Tibial artery (tissue), 4 donors: ENCODE data around the gene GALNT1.

ENCODE experiments used
- DNase-seq, 2 donors: peaks; one replicate each; pipeline ENCODE4 v3.0.0-alpha.2; 2019
- H3K27ac ChIP-seq, 2 donors: fragments of 200-600 bp; sonication (generic) in 1 of 2; 1 replicate in 1 of 2; 2 replicates in 1 of 2; pipeline ENCODE4 v1.5.1; 2018 to 2019; ENCODE audit warnings: mild to moderate bottlenecking in 1 of 2
- H3K27me3 ChIP-seq, 2 donors: fragments of 200-600 bp; sonication (generic) in 1 of 2; one replicate each; pipeline versions ENCODE4 v1.5.1 to v1.6.0; 2016 to 2019
- H3K36me3 ChIP-seq, 3 donors: fragments of 200-600 bp; sonication (generic) in 2 of 3; one replicate each; pipeline ENCODE4 v1.5.1; 2016 to 2019; ENCODE audit warnings: mild to moderate bottlenecking in 2 of 3
- H3K4me1 ChIP-seq, 4 donors: fragments of 200-600 bp; sonication (generic) in 2 of 4; 1 replicate in 3 of 4; 2 replicates in 1 of 4; pipeline ENCODE4 v1.5.1; 2016 to 2019
- H3K4me3 ChIP-seq, 2 donors: fragments of 200-600 bp; sonication (generic) in 1 of 2; 1 replicate in 1 of 2; 2 replicates in 1 of 2; pipeline ENCODE4 v1.5.1; 2018 to 2019; ENCODE audit warnings: mild to moderate bottlenecking in 2 of 2
- H3K9me3 ChIP-seq, 3 donors: fragments of 200-600 bp; sonication (generic) in 1 of 3; one replicate each; pipeline ENCODE4 v1.5.1; 2016 to 2019
- intact Hi-C: fragments of 100-400 bp; cut with DNase I; formaldehyde crosslinking; loops from one replicate; pipeline ENCODE4 v1.15.0; 2023; ENCODE audit warnings: low total_unique reads
- TF ChIP-seq, protein P1 (sequence below), 2 experiments: fragments of 200-600 bp in 1 of 2; fragments of 450-650 bp in 1 of 2; IDR thresholded peaks; one replicate each; pipeline ENCODE4 v1.5.1; 2017 to 2019; ENCODE audit warnings: antibody characterized with exemption in 2 of 2, mild to moderate bottlenecking in 1 of 2, moderate library complexity in 1 of 2

The GALNT1 gene

DNA sequence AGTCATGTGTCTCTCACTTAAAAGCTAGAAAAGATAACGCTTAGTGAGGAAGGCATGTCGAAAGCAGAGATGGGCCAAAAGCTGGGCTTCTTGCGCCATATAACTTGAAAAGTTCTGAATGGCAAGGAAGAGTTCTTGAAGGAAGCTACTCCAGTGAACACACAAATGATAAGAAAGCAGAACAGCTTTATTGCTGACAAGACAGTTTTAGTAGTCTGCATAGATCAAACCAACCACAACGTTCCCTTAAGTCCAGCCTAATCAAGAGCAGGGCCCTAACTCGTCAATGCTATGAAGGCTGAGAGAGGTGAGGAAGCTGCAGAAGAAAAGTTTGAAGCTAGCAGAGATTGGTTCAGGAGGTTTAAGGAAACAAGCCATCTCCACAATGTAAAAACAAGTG lies 55.7 kb downstream of the GALNT1 start:
- Histone ChIP-seq H3K27me3 (no peaks in the 10 kb centered on the region), H3K4me1 (no peaks in the 10 kb centered on the region), H3K4me3 (no peak overlapping the region), H3K9me3 (peaks cover 0 to 8% (median 0%) of the 10 kb centered on the region in 3 donors), H3K36me3 (no peaks in the 10 kb centered on the region), H3K27ac (no peak overlapping the region)
- TF ChIP-seq, protein P1, sequence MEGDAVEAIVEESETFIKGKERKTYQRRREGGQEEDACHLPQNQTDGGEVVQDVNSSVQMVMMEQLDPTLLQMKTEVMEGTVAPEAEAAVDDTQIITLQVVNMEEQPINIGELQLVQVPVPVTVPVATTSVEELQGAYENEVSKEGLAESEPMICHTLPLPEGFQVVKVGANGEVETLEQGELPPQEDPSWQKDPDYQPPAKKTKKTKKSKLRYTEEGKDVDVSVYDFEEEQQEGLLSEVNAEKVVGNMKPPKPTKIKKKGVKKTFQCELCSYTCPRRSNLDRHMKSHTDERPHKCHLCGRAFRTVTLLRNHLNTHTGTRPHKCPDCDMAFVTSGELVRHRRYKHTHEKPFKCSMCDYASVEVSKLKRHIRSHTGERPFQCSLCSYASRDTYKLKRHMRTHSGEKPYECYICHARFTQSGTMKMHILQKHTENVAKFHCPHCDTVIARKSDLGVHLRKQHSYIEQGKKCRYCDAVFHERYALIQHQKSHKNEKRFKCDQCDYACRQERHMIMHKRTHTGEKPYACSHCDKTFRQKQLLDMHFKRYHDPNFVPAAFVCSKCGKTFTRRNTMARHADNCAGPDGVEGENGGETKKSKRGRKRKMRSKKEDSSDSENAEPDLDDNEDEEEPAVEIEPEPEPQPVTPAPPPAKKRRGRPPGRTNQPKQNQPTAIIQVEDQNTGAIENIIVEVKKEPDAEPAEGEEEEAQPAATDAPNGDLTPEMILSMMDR (IDR thresholded peaks at IDR 0.05), result no peak
- no peak for DNase-seq
- intact Hi-C loops, result no loop called here

DNA sequence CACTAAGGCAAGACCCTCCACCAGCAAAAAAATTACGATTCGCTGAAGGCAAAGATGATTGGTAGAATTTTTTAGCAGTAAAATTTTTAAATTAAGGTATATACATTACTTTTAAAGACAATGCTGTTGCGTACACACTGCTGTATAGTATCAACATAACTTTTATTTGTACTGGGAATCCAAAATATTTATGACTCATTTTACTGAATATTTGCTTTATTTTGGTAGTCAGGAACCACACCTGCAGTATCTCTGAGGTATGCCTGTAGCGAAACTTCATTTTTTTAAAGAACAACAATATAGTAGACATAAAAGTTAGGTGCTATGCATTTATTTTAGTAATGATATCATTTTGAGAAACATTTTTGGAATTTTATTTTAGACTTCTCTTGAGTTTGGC lies 57.8 kb downstream of the GALNT1 start:
- TF ChIP-seq, protein P1 (IDR thresholded peaks at IDR 0.05), result no peak
- no peaks in the 10 kb centered on the region for H3K4me1 ChIP-seq
- no peaks in the 10 kb centered on the region for H3K27me3 ChIP-seq
- intact Hi-C loops, result no loop called here
- H3K9me3 ChIP-seq, result peaks cover 0 to 8% (median 0%) of the 10 kb centered on the region in 3 donors
- H3K36me3 ChIP-seq, result no peaks in the 10 kb centered on the region
- no peak for DNase-seq
- no peak overlapping the region for H3K27ac ChIP-seq
- H3K4me3 ChIP-seq, result no peak overlapping the region

DNA sequence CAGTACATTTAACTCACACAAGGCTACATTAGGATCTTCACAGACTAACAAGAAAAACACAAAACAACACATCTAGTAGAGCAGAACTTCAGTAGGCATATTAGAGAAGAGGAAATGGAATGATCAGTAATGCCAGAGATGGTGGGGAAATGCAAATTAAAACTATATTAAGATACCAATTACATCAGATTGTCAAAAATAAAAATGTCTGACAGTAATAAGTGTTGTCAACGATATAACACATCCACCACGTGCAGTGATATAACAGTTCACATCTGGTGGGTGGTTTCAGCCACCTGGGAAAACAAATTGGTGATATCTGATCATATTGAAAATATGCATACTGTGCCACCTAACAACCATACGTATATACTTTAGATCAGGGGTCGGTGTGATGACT lies 59.9 kb downstream of the GALNT1 start:
- intact Hi-C loops, result no loop called here
- DNase-seq, result no peak
- H3K27ac ChIP-seq, result no peak overlapping the region

DNA sequence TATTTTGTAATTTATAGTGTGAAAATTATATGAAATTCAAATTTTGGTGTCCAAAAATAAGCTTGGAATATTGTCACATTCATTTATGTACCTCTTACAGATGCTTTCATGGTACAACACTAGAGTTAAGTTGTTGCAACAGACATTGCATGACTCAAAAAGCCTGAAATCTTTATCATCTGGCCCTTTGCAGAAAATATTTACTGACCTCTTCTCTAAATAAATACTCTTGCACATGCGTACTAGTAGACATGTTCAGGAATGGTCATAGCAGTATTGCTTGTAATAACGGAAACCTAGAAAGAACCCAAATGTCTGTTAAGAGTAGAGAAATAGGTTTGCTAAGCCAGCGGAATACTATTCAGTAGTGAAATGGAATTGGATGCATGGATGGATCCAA lies 60.4 kb downstream of the GALNT1 start:
- intact Hi-C loops, result no loop called here
- H3K4me1 ChIP-seq, result no peaks in the 10 kb centered on the region

More for the DNA sequence above, 59.9 kb downstream of the GALNT1 start:
- Histone ChIP-seq H3K27me3 (no peaks in the 10 kb centered on the region), H3K4me3 (no peak overlapping the region), H3K9me3 (peaks cover 0 to 8% (median 0%) of the 10 kb centered on the region in 3 donors), H3K36me3 (no peaks in the 10 kb centered on the region), H3K4me1 (no peaks in the 10 kb centered on the region)
- TF ChIP-seq, protein P1 (IDR thresholded peaks at IDR 0.05), result no peak

DNA sequence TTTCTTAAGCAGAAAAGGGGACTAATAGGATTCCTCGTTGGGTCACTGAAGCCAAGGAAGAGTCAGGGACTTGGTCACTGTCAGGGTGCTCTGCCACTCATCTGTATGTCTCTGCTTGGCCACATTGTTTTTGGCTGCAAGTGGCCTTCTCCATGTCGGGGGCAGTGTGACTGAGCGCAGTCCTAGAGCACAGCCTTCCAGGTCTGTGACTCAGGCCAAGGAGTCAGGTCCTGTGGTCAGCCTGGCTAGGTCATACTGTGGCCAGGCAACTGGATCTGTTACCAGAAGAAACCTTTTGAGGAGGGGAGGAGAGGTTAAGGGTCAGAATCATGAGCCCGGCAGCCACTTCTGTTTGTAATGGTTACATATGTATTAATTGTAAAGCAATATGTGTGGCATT lies 61.3 kb downstream of the GALNT1 start:
- no peak for DNase-seq
- no peaks in the 10 kb centered on the region for H3K36me3 ChIP-seq
- no peaks in the 10 kb centered on the region for H3K27me3 ChIP-seq
- intact Hi-C loops, result no loop called here
- no peaks in the 10 kb centered on the region for H3K4me1 ChIP-seq
- H3K27ac ChIP-seq, result no peak overlapping the region
- TF ChIP-seq, protein P1 (IDR thresholded peaks at IDR 0.05), result no peak
- H3K9me3 ChIP-seq, result no peaks in the 10 kb centered on the region
- no peak overlapping the region for H3K4me3 ChIP-seq

More for the DNA sequence above, 60.4 kb downstream of the GALNT1 start:
- DNase-seq, result no peak
- no peak overlapping the region for H3K27ac ChIP-seq
- no peaks in the 10 kb centered on the region for H3K27me3 ChIP-seq
- TF ChIP-seq, protein P1 (IDR thresholded peaks at IDR 0.05), result no peak
- H3K4me3 ChIP-seq, result no peak overlapping the region
- H3K36me3 ChIP-seq, result no peaks in the 10 kb centered on the region
- H3K9me3 ChIP-seq, result peaks cover 0 to 8% (median 0%) of the 10 kb centered on the region in 3 donors

DNA sequence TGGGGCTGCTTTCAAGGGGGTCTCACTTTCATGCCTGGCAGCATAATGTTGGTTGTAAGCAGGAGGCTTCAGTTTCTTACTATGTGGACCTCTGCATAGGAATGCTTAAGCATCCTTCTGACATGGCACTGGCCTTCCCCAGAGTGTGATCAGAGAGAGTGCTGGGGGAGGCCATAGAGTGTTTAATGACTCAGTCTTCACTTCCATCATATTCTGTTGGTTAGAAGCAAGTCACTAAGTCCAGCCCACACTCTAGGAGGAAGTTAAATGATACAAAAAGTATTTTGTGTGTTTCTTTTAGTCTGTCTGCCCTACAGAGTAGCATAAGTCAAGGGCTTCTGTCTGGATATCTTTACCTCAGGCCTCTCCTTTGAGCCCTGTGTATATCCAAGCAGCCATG lies 64.9 kb downstream of the GALNT1 start:
- intact Hi-C loops, result no loop called here
- TF ChIP-seq, protein P1 (IDR thresholded peaks at IDR 0.05), result no peak
- no peaks in the 10 kb centered on the region for H3K4me1 ChIP-seq
- H3K27ac ChIP-seq, result no peak overlapping the region
- peaks cover 0 to 15% (median 2%) of the 10 kb centered on the region in 3 donors for H3K9me3 ChIP-seq
- no peak for DNase-seq
- no peak overlapping the region for H3K4me3 ChIP-seq
- H3K27me3 ChIP-seq, result no peaks in the 10 kb centered on the region
- no peaks in the 10 kb centered on the region for H3K36me3 ChIP-seq
